GM23338 (cell line): ENCODE measurements around the gene DDX18. TPM values are rescaled to one million over a fixed set of nuclear protein-coding genes. Genes with fewer than 3 reads are reported as not detected.

Source experiments
- ATAC-seq: fragments of 200-7000 bp; cut with Tn5 transposase; 3 replicates; pipeline ENCODE4 v1.9.1; 2020
- DNase-seq: peaks from one replicate; pipeline ENCODE4 v3.0.0-alpha.2; 2015; ENCODE audit warnings: low spot score
- H2AFZ ChIP-seq: fragments of 200-600 bp; sonication (generic); 2 replicates; pipeline ENCODE4 v1.8.0; 2016; ENCODE audit warnings: antibody characterized with exemption, mild to moderate bottlenecking, moderate library complexity
- H3F3A ChIP-seq: fragments of 200-600 bp; sonication (generic); replicated peaks from 2 replicates; pipeline ENCODE4 v1.8.0; 2017; ENCODE audit warnings: antibody characterized with exemption, mixed run types, low read depth
- H3K27ac ChIP-seq: fragments of 200-600 bp; sonication (generic); 2 replicates; pipeline ENCODE4 v1.6.1; 2016; ENCODE audit warnings: low read depth
- H3K27me3 ChIP-seq: fragments of 200-600 bp; sonication (generic); 2 replicates; pipeline ENCODE4 v1.8.0; 2016; ENCODE audit warnings: mild to moderate bottlenecking, mixed run types, moderate library complexity; ENCODE audit not compliant: insufficient read depth
- H3K36me3 ChIP-seq: fragments of 200-600 bp; sonication (generic); 2 replicates; pipeline ENCODE4 v1.8.0; 2016; ENCODE audit warnings: mild to moderate bottlenecking; ENCODE audit not compliant: insufficient read depth
- H3K4me1 ChIP-seq: fragments of 200-600 bp; sonication (generic); 2 replicates; pipeline ENCODE4 v1.8.0; 2016; ENCODE audit warnings: mild to moderate bottlenecking, moderate library complexity; ENCODE audit not compliant: insufficient read depth
- H3K4me2 ChIP-seq: fragments of 200-600 bp; sonication (generic); 2 replicates; pipeline ENCODE4 v1.7.1; 2017; ENCODE audit warnings: mixed run types
- H3K4me3 ChIP-seq: fragments of 200-600 bp; sonication (generic); 2 replicates; pipeline ENCODE4 v1.6.1; 2016; ENCODE audit warnings: mixed run types
- H3K79me2 ChIP-seq: fragments of 200-600 bp; sonication (generic); replicated peaks from 2 replicates; pipeline ENCODE4 v1.8.0; 2017; ENCODE audit warnings: mild to moderate bottlenecking; ENCODE audit not compliant: insufficient read depth
- H3K9me2 ChIP-seq: fragments of 200-600 bp; sonication (generic); 2 replicates; pipeline ENCODE4 v1.8.0; 2017; ENCODE audit not compliant: insufficient read depth
- H4K20me1 ChIP-seq: fragments of 200-600 bp; sonication (generic); replicated peaks from 2 replicates; pipeline ENCODE4 v1.8.0; 2017; ENCODE audit warnings: mild to moderate bottlenecking; ENCODE audit not compliant: insufficient read depth
- H3K27ac Mint-ChIP-seq: 2 replicates; pipeline ENCODE4 v1.8.0; 2020; ENCODE audit warnings: inconsistent platforms, mild to moderate bottlenecking, moderate library complexity, mixed read lengths
- H3K27me3 Mint-ChIP-seq: 3 replicates; pipeline ENCODE4 v1.8.0; 2022; ENCODE audit warnings: low read depth, mild to moderate bottlenecking, moderate library complexity, mixed read lengths, inconsistent platforms; ENCODE audit not compliant: insufficient read depth, poor library complexity
- H3K36me3 Mint-ChIP-seq: 3 replicates; pipeline ENCODE4 v1.8.0; 2021; ENCODE audit warnings: low read depth, mild to moderate bottlenecking, inconsistent platforms, moderate library complexity, mixed read lengths
- H3K4me1 Mint-ChIP-seq: 3 replicates; pipeline ENCODE4 v1.8.0; 2020; ENCODE audit warnings: mild to moderate bottlenecking, inconsistent platforms, mixed read lengths
- H3K4me3 Mint-ChIP-seq: 3 replicates; pipeline ENCODE4 v1.8.0; 2021; ENCODE audit warnings: moderate library complexity, mild to moderate bottlenecking, inconsistent platforms, mixed read lengths
- H3K9me3 Mint-ChIP-seq: 3 replicates; pipeline ENCODE4 v1.8.0; 2020; ENCODE audit warnings: moderate library complexity, mild to moderate bottlenecking, inconsistent platforms, mixed read lengths
- CTCF ChIP-seq, 2 experiments: fragments of 200-600 bp in 1 of 2; sonication (generic) in 1 of 2; conservative IDR thresholded peaks; 2 replicates each; pipeline versions ENCODE4 v1.5.1 to v1.6.1; 2016 to 2017; ENCODE audit warnings: antibody characterized with exemption in 2 of 2, low read depth in 2 of 2, mild to moderate bottlenecking in 2 of 2, moderate library complexity in 1 of 2
- EZH2phosphoT487 ChIP-seq: fragments of 200-600 bp; sonication (generic); IDR thresholded peaks from one replicate; pipeline ENCODE4 v1.8.1; 2018; ENCODE audit warnings: antibody characterized with exemption; ENCODE audit not compliant: unreplicated experiment
- ZNF462 ChIP-seq: fragments of 250-450 bp; sonication (Bioruptor Pico); IDR thresholded peaks from 2 replicates; pipeline ENCODE4 v1.5.0; 2020; ENCODE audit warnings: mild to moderate bottlenecking, moderate library complexity
- polyA plus RNA-seq: library from polyadenylated mRNA; unstranded; fragments of >200 nt; fragmentation: Nextera tagmentation; extraction: Ambion mirVana; gene quantifications from 2 replicates; pipeline ENCODE4 v1.2.1, GENCODE V29; 2016
- total RNA-seq: library from RNA; depleted of rRNA; stranded (reverse); fragments of >200 nt; shearing (Covaris generic); gene quantifications from 2 replicates; pipeline ENCODE4 v1.2.3, GENCODE V29; 2014

Gene DDX18
- total and polyA plus RNA-seq, 2 experiments from 2014 or later = 102 to 169 TPM

GRCh38 chr2:117785740-117786139 is 28.8 kb upstream of the DDX18 start (continued):
- no peak for TF ChIP-seq ZNF462 (CRISPR knock-in tag)

GRCh38 chr2:117786520-117786919 is 28.0 kb upstream of the DDX18 start:
- H3K27me3 Mint-ChIP-seq = no peaks in the 10 kb centered on the region
- H2AFZ ChIP-seq = no peak overlapping the region
- H3K79me2 ChIP-seq = no peaks in the 10 kb centered on the region
- no peak overlapping the region for H3K27ac Mint-ChIP-seq
- no peak for TF ChIP-seq EZH2phosphoT487
- TF ChIP-seq CTCF (conservative IDR thresholded peaks at IDR 0.05; ENCODE audit: low read depth in 2 of 2) = no peak
- no peaks in the 10 kb centered on the region for H3K4me1 ChIP-seq
- H3K9me2 ChIP-seq = no peaks in the 10 kb centered on the region
- no peaks in the 10 kb centered on the region for H3K36me3 ChIP-seq
- no peaks in the 10 kb centered on the region for H3F3A ChIP-seq
- peaks cover 6% of the 10 kb centered on the region for H3K36me3 Mint-ChIP-seq
- ATAC-seq = no peak
- no peak overlapping the region for H3K4me3 Mint-ChIP-seq
- H4K20me1 ChIP-seq = no peaks in the 10 kb centered on the region
- DNase-seq = no peak
- no peak overlapping the region for H3K27ac ChIP-seq
- H3K9me3 Mint-ChIP-seq = peaks cover 10% of the 10 kb centered on the region
- no peak overlapping the region for H3K4me2 ChIP-seq
- H3K27me3 ChIP-seq = no peaks in the 10 kb centered on the region
- H3K4me1 Mint-ChIP-seq = no peaks in the 10 kb centered on the region; the same call in 2 of the 3 replicates
- H3K4me3 ChIP-seq = no peak overlapping the region
